Activated naive CD8-positive, alpha-beta T cell treated with anti-CD3 and anti-CD28 coated beads, Interleukin-2, amount 10 ng/mL, durations not matched to agents 7 days and 5 days (primary cell): ENCODE data around the gene CNPY2. TPM values are rescaled to one million over a fixed set of nuclear protein-coding genes. Genes with fewer than 3 reads are reported as not detected.
"Not testable (repeated sequence)": the region's sequence is repeated elsewhere in the genome, so short reads cannot be mapped to it uniquely, and the experiment has no call there.

Experiments used
- ATAC-seq: fragments of 150-1000 bp; cut with Tn5 transposase; one replicate; pipeline ENCODE4 v1.10.0; 2021; ENCODE audit warnings: low read depth, moderate library complexity
- POLR2A ChIA-PET: fragments of 350-600 bp; sonication (Branson Sonifier 250); formaldehyde crosslinking; loops from one replicate; lab custom pipeline; 2021; ENCODE audit warnings: antibody characterized with exemption; lab: Charles Lee
- DNase-seq: peaks from one replicate; pipeline ENCODE4 v3.0.0; 2021
- H3K27ac Mint-ChIP-seq: one replicate; pipeline ENCODE4 v1.8.0; 2022; ENCODE audit warnings: mild to moderate bottlenecking, mixed read lengths
- H3K27me3 Mint-ChIP-seq: one replicate; pipeline ENCODE4 v1.8.0; 2022; ENCODE audit warnings: mild to moderate bottlenecking, moderate library complexity, mixed read lengths
- H3K36me3 Mint-ChIP-seq: one replicate; pipeline ENCODE4 v1.8.0; 2021; ENCODE audit warnings: mild to moderate bottlenecking, mixed read lengths
- H3K4me1 Mint-ChIP-seq: one replicate; pipeline ENCODE4 v1.8.0; 2021; ENCODE audit warnings: mixed read lengths
- H3K4me3 Mint-ChIP-seq: one replicate; pipeline ENCODE4 v1.8.0; 2022; ENCODE audit warnings: mild to moderate bottlenecking, moderate library complexity, mixed read lengths
- H3K9me3 Mint-ChIP-seq: one replicate; pipeline ENCODE4 v1.8.0; 2021; ENCODE audit warnings: mixed read lengths
- total RNA-seq, 2 experiments: library from RNA; stranded (reverse); gene quantifications; one replicate each; pipeline ENCODE4 v1.2.3, GENCODE V29; 2021

The CNPY2 gene
- total RNA-seq: 10 to 100 TPM; 85.6 to 89.0 TPM

- H3K27ac Mint-ChIP-seq: peak within 1 kb of the TSS; percentile 97
- H3K4me1 Mint-ChIP-seq: peaks cover 9% of the 10 kb centered on the region
- POLR2A ChIA-PET: interaction anchor here (0.6 to 4.0 kb wide), 29 partner anchors 10 to 1429 kb away, joined by 3 to 52 read pairs (median 3); partner anchors contain the start of genes IL23A, MYL6, PAN2 and RNF41
- H3K4me3 Mint-ChIP-seq: peak within 1 kb of the TSS; percentile 97
- H3K27me3 Mint-ChIP-seq: no peaks in the 10 kb centered on the region
- peak; percentile 91 for DNase-seq
- H3K36me3 Mint-ChIP-seq: peaks cover 13% of the 10 kb centered on the region
- no peaks in the 10 kb centered on the region for H3K9me3 Mint-ChIP-seq
- ATAC-seq: peak; percentile 93
Measured at GRCh38 chr12:56315622-56316473, at the start of gene CNPY2. CNPY2 (minus strand) TSS chr12:56315988; CDS start chr12:56315217, 771 bp downstream.

GRCh38 chr12:56362130-56363059, 46.6 kb upstream of the CNPY2 start, which contains the start of gene APOF:
APOF (minus strand) TSS chr12:56362857; CDS start chr12:56362745, 112 bp downstream.
- ATAC-seq: no peak
- peaks cover 8% of the 10 kb centered on the region for H3K36me3 Mint-ChIP-seq
- H3K4me3 Mint-ChIP-seq: peak within 1 kb of the TSS; percentile 98
- H3K27me3 Mint-ChIP-seq: peaks cover 2% of the 10 kb centered on the region
- H3K9me3 Mint-ChIP-seq: no peaks in the 10 kb centered on the region
- H3K27ac Mint-ChIP-seq: peak within 1 kb of the TSS; percentile 98
- POLR2A ChIA-PET: interaction anchor here (1.3 kb wide), 1 partner anchor 24 kb away, joined by 4 read pairs; the partner anchor contains the start of gene IL23A
- peaks cover 22% of the 10 kb centered on the region for H3K4me1 Mint-ChIP-seq
- no peak for DNase-seq

GRCh38 chr12:56361487-56362129, 45.8 kb upstream of the CNPY2 start:
- H3K4me1 Mint-ChIP-seq: peaks cover 22% of the 10 kb centered on the region
- H3K27ac Mint-ChIP-seq: peak overlapping the region; percentile 98
- no peak for ATAC-seq
- H3K4me3 Mint-ChIP-seq: peak overlapping the region; percentile 98
- DNase-seq: no peak
- no peaks in the 10 kb centered on the region for H3K9me3 Mint-ChIP-seq
- H3K36me3 Mint-ChIP-seq: peaks cover 8% of the 10 kb centered on the region
- H3K27me3 Mint-ChIP-seq: no peaks in the 10 kb centered on the region
- POLR2A ChIA-PET: interaction anchor here (1.3 to 3.7 kb wide), 2 partner anchors 23 to 45 kb away, joined by 4 to 52 read pairs; partner anchors contain the start of genes CNPY2 and IL23A

GRCh38 chr12:56359851-56360767, 44.3 kb upstream of the CNPY2 start, which contains the start of gene STAT2:
STAT2 (minus strand) TSS chr12:56360107; CDS start chr12:56356571, 3,536 bp downstream.
- Mint-ChIP-seq H3K4me1 (peaks cover 25% of the 10 kb centered on the region), H3K27me3 (no peaks in the 10 kb centered on the region), H3K36me3 (peaks cover 13% of the 10 kb centered on the region), H3K9me3 (no peaks in the 10 kb centered on the region), H3K27ac (peak within 1 kb of the TSS; percentile 98), H3K4me3 (peak within 1 kb of the TSS; percentile 98)
- DNase-seq: peak; percentile 99
- peak; percentile 95 for ATAC-seq
- POLR2A ChIA-PET: interaction anchor here (0.5 to 5.4 kb wide), 34 partner anchors 9 to 729 kb away, joined by 3 to 153 read pairs (median 4); partner anchors contain the start of genes ATP5F1B, BAZ2A, CD63 and CNPY2

GRCh38 chr12:56358836-56359532, 43.2 kb upstream of the CNPY2 start:
- Mint-ChIP-seq H3K4me1 (peaks cover 25% of the 10 kb centered on the region), H3K36me3 (peaks cover 15% of the 10 kb centered on the region), H3K27ac (peak overlapping the region; percentile 98), H3K9me3 (no peaks in the 10 kb centered on the region), H3K4me3 (peak overlapping the region; percentile 98), H3K27me3 (no peaks in the 10 kb centered on the region)
- ATAC-seq (no peak), DNase-seq (no peak)
- POLR2A ChIA-PET: interaction anchor here (0.6 to 5.4 kb wide), 23 partner anchors 10 to 731 kb away, joined by 3 to 153 read pairs (median 4); partner anchors contain the start of genes ATP5F1B, CNPY2, CS and ESYT1

GRCh38 chr12:56351325-56351724, 35.5 kb upstream of the CNPY2 start:
- no peak for ATAC-seq
- Mint-ChIP-seq H3K36me3 (peaks cover 41% of the 10 kb centered on the region), H3K27ac (no peak overlapping the region)

GRCh38 chr12:56350662-56351061, 34.9 kb upstream of the CNPY2 start:
- H3K4me3 Mint-ChIP-seq: no peak overlapping the region
- peaks cover 3% of the 10 kb centered on the region for H3K4me1 Mint-ChIP-seq
- no peak for ATAC-seq
- no peaks in the 10 kb centered on the region for H3K9me3 Mint-ChIP-seq
- no peak for DNase-seq
- peaks cover 39% of the 10 kb centered on the region for H3K36me3 Mint-ChIP-seq
- no peak overlapping the region for H3K27ac Mint-ChIP-seq
- H3K27me3 Mint-ChIP-seq: no peaks in the 10 kb centered on the region
- POLR2A ChIA-PET: interaction anchor here (1.0 to 15.3 kb wide), 3 partner anchors 8 to 18 kb away, joined by 4 to 153 read pairs (median 10); partner anchors contain the start of genes IL23A and STAT2

More at GRCh38 chr12:56351325-56351724, 35.5 kb upstream of the CNPY2 start:
- POLR2A ChIA-PET: interaction anchor here (0.8 to 15.3 kb wide), 3 partner anchors 7 to 18 kb away, joined by 3 to 153 read pairs (median 4); partner anchors contain the start of genes IL23A and STAT2
- peaks cover 6% of the 10 kb centered on the region for H3K4me1 Mint-ChIP-seq
- H3K9me3 Mint-ChIP-seq: no peaks in the 10 kb centered on the region
- H3K4me3 Mint-ChIP-seq: no peak overlapping the region
- DNase-seq: no peak
- H3K27me3 Mint-ChIP-seq: no peaks in the 10 kb centered on the region

GRCh38 chr12:56348776-56349175, 33.0 kb upstream of the CNPY2 start:
- Mint-ChIP-seq H3K4me3 (no peak overlapping the region), H3K27me3 (no peaks in the 10 kb centered on the region), H3K36me3 (peaks cover 38% of the 10 kb centered on the region), H3K27ac (no peak overlapping the region), H3K4me1 (peaks cover 3% of the 10 kb centered on the region), H3K9me3 (no peaks in the 10 kb centered on the region)
- DNase-seq: no peak
- ATAC-seq: no peak
- POLR2A ChIA-PET: interaction anchor here (1.4 to 15.3 kb wide), 4 partner anchors 10 to 100 kb away, joined by 3 to 153 read pairs (median 11); partner anchors contain the start of genes CNPY2, IL23A, STAT2 and TIMELESS

GRCh38 chr12:56347255-56347654, 31.5 kb upstream of the CNPY2 start:
- H3K36me3 Mint-ChIP-seq: peaks cover 47% of the 10 kb centered on the region
- H3K4me1 Mint-ChIP-seq: not testable (repeated sequence)

GRCh38 chr12:56346675-56347074, 30.9 kb upstream of the CNPY2 start:
- no peaks in the 10 kb centered on the region for H3K9me3 Mint-ChIP-seq
- ATAC-seq: peak; percentile 12
- peaks cover 8% of the 10 kb centered on the region for H3K4me1 Mint-ChIP-seq
- H3K27me3 Mint-ChIP-seq: no peaks in the 10 kb centered on the region
- peaks cover 51% of the 10 kb centered on the region for H3K36me3 Mint-ChIP-seq
- no peak overlapping the region for H3K4me3 Mint-ChIP-seq
- POLR2A ChIA-PET: interaction anchor here (0.7 to 15.3 kb wide), 4 partner anchors 8 to 299 kb away, joined by 3 to 153 read pairs (median 18); partner anchors contain the start of genes CNPY2, IL23A and STAT2
- DNase-seq: no peak
- H3K27ac Mint-ChIP-seq: peak overlapping the region; percentile 20

More at GRCh38 chr12:56347255-56347654, 31.5 kb upstream of the CNPY2 start:
- not testable (repeated sequence) for ATAC-seq, H3K9me3 Mint-ChIP-seq, H3K27me3 Mint-ChIP-seq, H3K27ac Mint-ChIP-seq, DNase-seq, H3K4me3 Mint-ChIP-seq
- POLR2A ChIA-PET: interaction anchor here (0.7 to 15.3 kb wide), 5 partner anchors 9 to 299 kb away, joined by 3 to 153 read pairs (median 12); partner anchors contain the start of genes CNPY2, IL23A and STAT2
